H1 (cell line): Measurements from ENCODE around the gene FAR1. TPM values are rescaled to one million over a fixed set of nuclear protein-coding genes. Genes with fewer than 3 reads are reported as not detected.

ENCODE experiments used
- CTCF ChIA-PET: fragments of 300-600 bp; sonication (Branson Sonifier 250); formaldehyde crosslinking; loops from one replicate; lab custom pipeline; 2021; ENCODE audit not compliant: partially characterized antibody; lab: Charles Lee
- POLR2A ChIA-PET: fragments of 300-600 bp; sonication (Branson Sonifier 250); formaldehyde crosslinking; loops from one replicate; lab custom pipeline; 2021; ENCODE audit warnings: inconsistent platforms; ENCODE audit not compliant: partially characterized antibody; lab: Charles Lee
- DNase-seq, 2 experiments: peaks; one replicate each; pipeline versions ENCODE4 v3.0.0 to v3.0.0-alpha.2; 2010 to 2022; ENCODE audit warnings: low spot score in 2 of 2, low read depth in 1 of 2, mixed read lengths in 1 of 2
- FAIRE-seq: peaks from 2 replicates; lab custom pipeline; 2011; peaks lifted over from hg19 to GRCh38; lab: Jason Lieb, UNC
- H2AFZ ChIP-seq: 2 replicates; pipeline ENCODE4 v1.8.1; 2012; ENCODE audit warnings: low read length, inconsistent platforms
- H2AK5ac ChIP-seq: 2 replicates; pipeline ENCODE4 v1.6.1; 2013; ENCODE audit warnings: low read depth, low read length
- H2BK120ac ChIP-seq: replicated peaks from 2 replicates; pipeline ENCODE3; 2013; ENCODE audit warnings: low read depth, low read length, inconsistent platforms
- H2BK12ac ChIP-seq: 2 replicates; pipeline ENCODE4 v1.6.1; 2013; ENCODE audit warnings: low read depth, low read length
- H2BK15ac ChIP-seq: 2 replicates; pipeline ENCODE4 v1.6.1; 2013; ENCODE audit warnings: low read length
- H2BK20ac ChIP-seq: 2 replicates; pipeline ENCODE4 v1.6.1; 2013; ENCODE audit warnings: low read length
- H2BK5ac ChIP-seq: 2 replicates; pipeline ENCODE4 v1.6.1; 2013; ENCODE audit warnings: low read depth, low read length
- H3K14ac ChIP-seq: 2 replicates; pipeline ENCODE4 v1.6.1; 2013; ENCODE audit warnings: inconsistent platforms; ENCODE audit not compliant: insufficient read length
- H3K18ac ChIP-seq: 2 replicates; pipeline ENCODE4 v1.6.1; 2013; ENCODE audit warnings: low read length; ENCODE audit errors: extremely low read depth
- H3K23ac ChIP-seq: 2 replicates; pipeline ENCODE4 v1.6.1; 2013; ENCODE audit warnings: inconsistent platforms; ENCODE audit not compliant: insufficient read length
- H3K23me2 ChIP-seq: 2 replicates; pipeline ENCODE4 v1.6.1; 2013; ENCODE audit warnings: low read depth, low read length
- H3K27ac ChIP-seq: 2 replicates; pipeline ENCODE4 v1.6.1; 2011; ENCODE audit warnings: low read depth, low read length, inconsistent platforms
- H3K27me3 ChIP-seq, 4 experiments: replicated peaks in 1 of 4; 1 replicate in 1 of 4; 2 replicates in 3 of 4; pipeline versions ENCODE4 v1.6.1 to v1.8.1; 2011 to 2013; ENCODE audit warnings: low read length in 3 of 4, mild to moderate bottlenecking in 3 of 4, inconsistent platforms in 2 of 4, mixed read lengths in 2 of 4, moderate library complexity in 1 of 4; ENCODE audit not compliant: control insufficient read depth in 3 of 4, insufficient read depth in 3 of 4; ENCODE audit errors: extremely low read depth in 1 of 4
- H3K36me3 ChIP-seq, 4 experiments: 2 replicates each; pipeline versions ENCODE4 v1.6.1 to v1.8.1; 2011 to 2013; ENCODE audit warnings: mild to moderate bottlenecking in 4 of 4, low read length in 3 of 4, moderate library complexity in 2 of 4, control low read depth in 1 of 4, inconsistent platforms in 1 of 4; ENCODE audit not compliant: insufficient read depth in 4 of 4, control insufficient read depth in 2 of 4
- H3K4ac ChIP-seq: replicated peaks from 2 replicates; pipeline ENCODE3; 2013; ENCODE audit warnings: low read length, low read depth, mixed read lengths, inconsistent platforms; ENCODE audit not compliant: insufficient read length
- H3K4me1 ChIP-seq, 4 experiments: replicated peaks in 1 of 4; 1 replicate in 1 of 4; 2 replicates in 3 of 4; pipeline versions ENCODE4 v1.6.1 to v1.8.1; 2011 to 2013; ENCODE audit warnings: low read length in 3 of 4, inconsistent platforms in 2 of 4, mixed read lengths in 1 of 4; ENCODE audit not compliant: insufficient read depth in 4 of 4, control insufficient read depth in 3 of 4
- H3K4me2 ChIP-seq, 2 experiments: 2 replicates each; pipeline versions ENCODE4 v1.6.1 to v1.8.1; 2011 to 2013; ENCODE audit warnings: low read depth in 2 of 2, low read length in 2 of 2, control low read depth in 1 of 2, inconsistent platforms in 1 of 2, mild to moderate bottlenecking in 1 of 2; ENCODE audit not compliant: insufficient read depth in 1 of 2
- H3K4me3 ChIP-seq, 4 experiments: fragments of 200-600, 300-600 bp in 1 of 4; sonication (generic), shearing (Covaris generic), sonication (Bioruptor Twin) in 1 of 4; 2 replicates each; pipeline versions ENCODE4 v1.5.1 to v1.8.1; 2011 to 2016; ENCODE audit warnings: low read length in 4 of 4, low read depth in 3 of 4, control low read depth in 2 of 4, inconsistent platforms in 2 of 4, mild to moderate bottlenecking in 2 of 4, mixed read lengths in 1 of 4, moderate library complexity in 1 of 4; ENCODE audit not compliant: insufficient read depth in 2 of 4; ENCODE audit errors: extremely low read depth in 1 of 4
- H3K56ac ChIP-seq: replicated peaks from 2 replicates; pipeline ENCODE3; 2013; ENCODE audit warnings: low read depth, mild to moderate bottlenecking, mixed read lengths, low read length, inconsistent platforms; ENCODE audit not compliant: insufficient read length
- H3K79me1 ChIP-seq: 2 replicates; pipeline ENCODE4 v1.6.1; 2013; ENCODE audit warnings: low read depth, low read length, control low read depth
- H3K79me2 ChIP-seq, 2 experiments: 2 replicates each; pipeline versions ENCODE4 v1.6.1 to v1.8.1; 2012 to 2013; ENCODE audit warnings: low read length in 2 of 2, mild to moderate bottlenecking in 2 of 2, inconsistent platforms in 1 of 2; ENCODE audit not compliant: insufficient read depth in 2 of 2, control insufficient read depth in 1 of 2
- H3K9ac ChIP-seq, 4 experiments: replicated peaks in 1 of 4; 1 replicate in 1 of 4; 2 replicates in 3 of 4; pipeline versions ENCODE4 v1.6.1 to v1.8.1; 2011 to 2013; ENCODE audit warnings: low read depth in 3 of 4, low read length in 3 of 4, control low read depth in 2 of 4, mild to moderate bottlenecking in 2 of 4, moderate library complexity in 2 of 4, inconsistent platforms in 1 of 4; ENCODE audit errors: extremely low read depth in 1 of 4
- H3K9me3 ChIP-seq, 2 experiments: 2 replicates each; pipeline versions ENCODE4 v1.6.1 to v1.8.1; 2012 to 2013; ENCODE audit warnings: mild to moderate bottlenecking in 2 of 2, moderate library complexity in 2 of 2, control low read depth in 1 of 2, inconsistent platforms in 1 of 2, low read depth in 1 of 2, low read length in 1 of 2, mixed read lengths in 1 of 2; ENCODE audit not compliant: insufficient read depth in 2 of 2
- H4K20me1 ChIP-seq, 2 experiments: replicated peaks in 1 of 2; 2 replicates each; pipeline versions ENCODE3 to v1.8.1; 2011 to 2013; ENCODE audit warnings: inconsistent platforms in 2 of 2, low read length in 2 of 2, mild to moderate bottlenecking in 1 of 2; ENCODE audit not compliant: insufficient read depth in 2 of 2, control insufficient read depth in 1 of 2
- H4K5ac ChIP-seq: 2 replicates; pipeline ENCODE4 v1.6.1; 2013; ENCODE audit warnings: low read length, low read depth, mixed read lengths, inconsistent platforms; ENCODE audit not compliant: insufficient read length
- H4K8ac ChIP-seq: 2 replicates; pipeline ENCODE4 v1.8.0; 2013; ENCODE audit warnings: mild to moderate bottlenecking, moderate library complexity, low read length, inconsistent platforms; ENCODE audit not compliant: insufficient read depth; ENCODE audit errors: extremely low read depth
- H4K91ac ChIP-seq: replicated peaks from 2 replicates; pipeline ENCODE3; 2013; ENCODE audit warnings: low read length, mixed read lengths, inconsistent platforms; ENCODE audit not compliant: insufficient read length
- CHD2 ChIP-seq: IDR thresholded peaks from 2 replicates; pipeline ENCODE4 v1.6.1; 2012; ENCODE audit warnings: low read length, improper control_type of control experiment
- HDAC6 ChIP-seq: IDR thresholded peaks from one replicate; pipeline ENCODE4 v1.7.1; 2012; ENCODE audit warnings: low read depth, mild to moderate bottlenecking, inconsistent platforms, low read length, moderate library complexity
- NANOG ChIP-seq: IDR thresholded peaks from 2 replicates; pipeline ENCODE4 v1.6.1; 2011; ENCODE audit warnings: low read length, low read depth, mild to moderate bottlenecking, inconsistent platforms; ENCODE audit not compliant: insufficient read depth, poor library complexity, severe bottlenecking
- NRF1 ChIP-seq: IDR thresholded peaks from 2 replicates; pipeline ENCODE4 v1.6.1; 2011; ENCODE audit warnings: mild to moderate bottlenecking, low read depth, low read length, improper control_type of control experiment
- POLR2A ChIP-seq, 2 experiments: IDR thresholded peaks; 1 replicate in 1 of 2; 2 replicates in 1 of 2; pipeline ENCODE4 v1.6.1; 2011; ENCODE audit warnings: low read depth in 2 of 2, low read length in 2 of 2, mild to moderate bottlenecking in 2 of 2; ENCODE audit errors: control extremely low read depth in 1 of 2
- SP2 ChIP-seq: IDR thresholded peaks from 2 replicates; pipeline ENCODE4 v1.6.1; 2012; ENCODE audit warnings: mild to moderate bottlenecking, low read length, inconsistent platforms
- SRF ChIP-seq: IDR thresholded peaks from 2 replicates; pipeline ENCODE4 v1.6.1; 2011; ENCODE audit warnings: mild to moderate bottlenecking, low read depth, low read length, moderate library complexity
- WGBS, 2 experiments: shearing (Covaris generic) in 1 of 2; methylation state at CpG; one replicate each; pipeline versions ENCODE4 v1.1.6 to v1.1.7; 2013 to 2015; ENCODE audit warnings: low lambda C conversion rate in 2 of 2, mixed read lengths in 2 of 2, inconsistent platforms in 1 of 2, low coverage in 1 of 2, missing lambda C conversion rate in 1 of 2; ENCODE audit not compliant: insufficient replicate concordance in 2 of 2, insufficient coverage in 1 of 2, insufficient read length in 1 of 2; ENCODE audit errors: extremely low coverage in 1 of 2, missing lambda C conversion rate in 1 of 2; 5-methylcytosine and 5-hydroxymethylcytosine counted together
- polyA plus RNA-seq, 7 experiments: library from polyadenylated mRNA; depleted of rRNA in 3 of 7; stranded (reverse) in 5 of 7; unstranded in 2 of 7; fragments of >200 nt in 5 of 7; fragments of 200-250 nt in 2 of 7; gene quantifications; 1 replicate in 5 of 7; 2 replicates in 1 of 7; 4 replicates in 1 of 7; pipeline versions ENCODE4 v1.2.1 to v1.2.3, GENCODE V29; 2011 to 2013; ENCODE audit warnings: missing spikeins in 2 of 7, mixed read lengths in 2 of 7
- total RNA-seq: library from RNA; stranded (reverse); fragmentation: NEBNext Ultra II Directional; extraction: Animal tissue kit (Norgen Biotek cat#: 25700); gene quantifications from 2 replicates; pipeline ENCODE4 v1.2.1, GENCODE V29; 2021

Gene FAR1
- total and polyA plus RNA-seq, 2 of the 8 experiments (the other 6 are each of a cell fraction or from before 2014, with no cell fraction given), result 29.7 to 68.5 TPM

- H2AFZ ChIP-seq, result no peak overlapping the region
- H3K4me3 ChIP-seq, result no peak overlapping the region
- H2AK5ac ChIP-seq, result no peak overlapping the region
- H3K23me2 ChIP-seq, result no peaks in the 10 kb centered on the region
- no peaks in the 10 kb centered on the region for H3K36me3 ChIP-seq
- DNase-seq (no peak), FAIRE-seq (no peak)
- H2BK20ac ChIP-seq, result no peak overlapping the region
- POLR2A ChIA-PET, result no interaction called here
- H4K8ac ChIP-seq, result no peak overlapping the region
- no peak overlapping the region for H2BK5ac ChIP-seq
- H3K18ac ChIP-seq, result no peak overlapping the region
- H2BK15ac ChIP-seq, result 0 out of 2 replicates have a peak overlapping the region, but pooled peaks have one; percentile 51
- no peak overlapping the region for H3K14ac ChIP-seq
- H3K4me1 ChIP-seq, result peaks cover 4 to 26% (median 15%) of the 10 kb centered on the region in 4 experiments
- no peaks in the 10 kb centered on the region for H3K27me3 ChIP-seq
- H3K23ac ChIP-seq, result no peak overlapping the region
- H3K79me2 ChIP-seq, result peaks cover 15 to 99% of the 10 kb centered on the region in 2 experiments; a peak in 3 of 4 replicates
- no peak overlapping the region for H3K56ac ChIP-seq
- H4K91ac ChIP-seq, result no peak overlapping the region
- H3K4ac ChIP-seq, result no peak overlapping the region
- H3K4me2 ChIP-seq, result no peak overlapping the region
- H4K20me1 ChIP-seq, result peaks cover 11 to 20% of the 10 kb centered on the region in 2 experiments
- H3K27ac ChIP-seq, result no peak overlapping the region
- H3K9me3 ChIP-seq, result no peaks in the 10 kb centered on the region
- H3K9ac ChIP-seq, result no peak overlapping the region
- WGBS, 2 experiments, result 92% methylated on average over 2 of the region's 2 CpGs; no CpG with 5 or more reads in 1 of the 2 experiments
- H3K79me1 ChIP-seq, result peaks cover 8% of the 10 kb centered on the region
- no peak overlapping the region for H2BK12ac ChIP-seq
- no peak overlapping the region for H4K5ac ChIP-seq
- no peak overlapping the region for H2BK120ac ChIP-seq
- CTCF ChIA-PET, result interaction anchor here (2.2 kb wide), 1 partner anchor 14 kb away, joined by 12 read pairs; the partner anchor contains the start of gene FAR1
- TF ChIP-seq POLR2A (IDR thresholded peaks at IDR 0.05; ENCODE audit: control extremely low read depth in 1 of 2, low read depth in 2 of 2, low read length in 2 of 2), result no peak
- TF ChIP-seq NRF1, result no peak
- no peak for TF ChIP-seq SRF
- no peak for TF ChIP-seq SP2
- no peak for TF ChIP-seq NANOG
- no peak for TF ChIP-seq HDAC6
- no peak for TF ChIP-seq CHD2
Observed at GRCh38 chr11:13681446-13681845, 13.0 kb downstream of the FAR1 start.
